NCI-H1436 treated with DMSO at 0.1 percent for 48 hours (cell line): Measurements from ENCODE around the gene RRAGC.
A peak's percentile ranks its signal among the peaks of the same experiment; 100 is the strongest.

Experiments used
- DNase-seq: peaks from one replicate; lab custom pipeline; 2025; lab: John Stamatoyannopoulos, UW

Gene RRAGC

GRCh38 chr1:38859561-38860453 lies at the start of gene RRAGC:
Gene RRAGC, minus strand, starts transcription at chr1:38859772. Its CDS starts 126 bp downstream, at chr1:38859646.
- DNase-seq = peak; percentile 87

GRCh38 chr1:38908821-38909220 lies 49.2 kb upstream of the RRAGC start:
- DNase-seq = no peak

- no peak for DNase-seq
These were observed 46.4 kb upstream of the RRAGC start for GRCh38 chr1:38905985-38906384.

- DNase-seq = no peak
These were observed 40.0 kb upstream of the RRAGC start for GRCh38 chr1:38899560-38899959.

- DNase-seq = no peak
These were observed 39.2 kb upstream of the RRAGC start for GRCh38 chr1:38898653-38899230.

- DNase-seq = no peak
These were observed 36.6 kb upstream of the RRAGC start for GRCh38 chr1:38896169-38896568.

- no peak for DNase-seq
These were observed 33.4 kb upstream of the RRAGC start for GRCh38 chr1:38892976-38893375.

- no peak for DNase-seq
These were observed 32.2 kb upstream of the RRAGC start for GRCh38 chr1:38891753-38892152.

- no peak for DNase-seq
These were observed 30.0 kb upstream of the RRAGC start for GRCh38 chr1:38889589-38889988.

- no peak for DNase-seq
These were observed 29.1 kb upstream of the RRAGC start for GRCh38 chr1:38888423-38889333.

- no peak for DNase-seq
These were observed 25.5 kb upstream of the RRAGC start for GRCh38 chr1:38885092-38885491.

- no peak for DNase-seq
These were observed 21.9 kb upstream of the RRAGC start, which contains the start of gene GJA9 for GRCh38 chr1:38881487-38881886. Gene GJA9, minus strand, starts transcription at chr1:38881587. Its CDS starts 5,489 bp downstream, at chr1:38876098.

- DNase-seq = no peak
These were observed 16.2 kb upstream of the RRAGC start for GRCh38 chr1:38875811-38876210.

GRCh38 chr1:38873027-38873969 lies 13.7 kb upstream of the RRAGC start, which contains the start of gene MYCBP:
Gene MYCBP, minus strand, starts transcription at chr1:38873348. Its CDS starts 43 bp downstream, at chr1:38873305.
- peak; percentile 71 for DNase-seq

- no peak for DNase-seq
These were observed 12.9 kb upstream of the RRAGC start for GRCh38 chr1:38872401-38873026.

- DNase-seq = no peak
These were observed 11.4 kb upstream of the RRAGC start for GRCh38 chr1:38870996-38871395.

- DNase-seq = no peak
These were observed 7.6 kb upstream of the RRAGC start for GRCh38 chr1:38867208-38867607.

GRCh38 chr1:38865112-38865715 lies 5.6 kb upstream of the RRAGC start:
- DNase-seq = no peak

GRCh38 chr1:38860454-38860795 lies 853 bp upstream of the RRAGC start:
- DNase-seq = no peak

GRCh38 chr1:38858833-38859560 lies 575 bp downstream of the RRAGC start:
- DNase-seq = no peak
